DND-41 (cell line): ENCODE results near the gene RRP15.

Experiments used
- EZH2 ChIP-seq: IDR thresholded peaks from 3 replicates; pipeline ENCODE4 v1.6.1; 2012; ENCODE audit warnings: borderline replicate concordance, low read depth, mild to moderate bottlenecking, moderate library complexity, low read length, inconsistent platforms; ENCODE audit not compliant: severe bottlenecking
- TF ChIP-seq, protein P1 (sequence below): IDR thresholded peaks from 2 replicates; pipeline ENCODE4 v1.5.1; 2012; ENCODE audit warnings: borderline replicate concordance, low read length, moderate library complexity, mild to moderate bottlenecking; ENCODE audit not compliant: poor library complexity, severe bottlenecking; ENCODE audit errors: extremely low read depth

DNA sequence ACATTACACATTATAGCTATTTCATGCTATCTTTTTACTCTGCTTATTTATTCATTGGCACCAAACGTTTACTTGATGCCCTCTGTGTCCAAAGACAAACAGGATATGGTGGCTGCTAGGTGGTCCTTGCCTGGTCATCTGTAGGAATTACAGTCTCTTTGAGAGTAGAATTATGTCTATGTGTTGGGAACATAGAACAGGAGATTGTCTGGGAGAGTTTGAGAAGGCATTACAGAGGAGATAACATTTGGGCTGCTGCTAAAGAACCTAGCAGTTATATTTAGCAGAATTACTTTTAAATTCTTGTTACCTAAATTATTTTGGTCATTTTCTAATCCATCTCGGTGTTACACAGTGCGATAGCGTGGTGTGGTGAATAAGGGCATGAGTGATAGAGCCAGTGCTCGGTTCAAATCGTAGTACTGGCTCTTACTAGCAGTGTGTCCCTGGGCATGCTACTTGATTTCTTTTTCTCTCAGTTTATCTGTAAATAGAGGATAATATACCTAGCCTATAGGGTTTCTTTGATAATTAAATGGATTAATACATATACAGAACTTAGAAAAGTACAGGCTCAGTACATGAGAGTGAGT, 20.5 kb downstream of the RRP15 start:
- TF ChIP-seq, protein P1, sequence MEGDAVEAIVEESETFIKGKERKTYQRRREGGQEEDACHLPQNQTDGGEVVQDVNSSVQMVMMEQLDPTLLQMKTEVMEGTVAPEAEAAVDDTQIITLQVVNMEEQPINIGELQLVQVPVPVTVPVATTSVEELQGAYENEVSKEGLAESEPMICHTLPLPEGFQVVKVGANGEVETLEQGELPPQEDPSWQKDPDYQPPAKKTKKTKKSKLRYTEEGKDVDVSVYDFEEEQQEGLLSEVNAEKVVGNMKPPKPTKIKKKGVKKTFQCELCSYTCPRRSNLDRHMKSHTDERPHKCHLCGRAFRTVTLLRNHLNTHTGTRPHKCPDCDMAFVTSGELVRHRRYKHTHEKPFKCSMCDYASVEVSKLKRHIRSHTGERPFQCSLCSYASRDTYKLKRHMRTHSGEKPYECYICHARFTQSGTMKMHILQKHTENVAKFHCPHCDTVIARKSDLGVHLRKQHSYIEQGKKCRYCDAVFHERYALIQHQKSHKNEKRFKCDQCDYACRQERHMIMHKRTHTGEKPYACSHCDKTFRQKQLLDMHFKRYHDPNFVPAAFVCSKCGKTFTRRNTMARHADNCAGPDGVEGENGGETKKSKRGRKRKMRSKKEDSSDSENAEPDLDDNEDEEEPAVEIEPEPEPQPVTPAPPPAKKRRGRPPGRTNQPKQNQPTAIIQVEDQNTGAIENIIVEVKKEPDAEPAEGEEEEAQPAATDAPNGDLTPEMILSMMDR = no peak
- no peak for TF ChIP-seq EZH2
